K562 (cell line): ENCODE results near the gene NINJ2. TPM values are rescaled to one million over a fixed set of nuclear protein-coding genes. Genes with fewer than 3 reads are reported as not detected.

ENCODE experiments used
- CAMTA2 ChIP-seq: fragments of 250-450 bp; sonication (Bioruptor Pico); conservative IDR thresholded peaks from 2 replicates; pipeline ENCODE4 v1.5.1; 2022
- FOXJ3 ChIP-seq: sonication (generic); formaldehyde crosslinking; IDR thresholded peaks from 2 replicates; pipeline ENCODE4 v1.4.0; 2020; ENCODE audit warnings: mild to moderate bottlenecking, missing genetic modification reagents
- KAT2B ChIP-seq: IDR thresholded peaks from one replicate; pipeline ENCODE4 v1.6.1; 2012; ENCODE audit warnings: low read depth, mild to moderate bottlenecking, control low read depth, inconsistent platforms, low read length, moderate library complexity
- KHSRP ChIP-seq: fragments of 450-650 bp; IDR thresholded peaks from 2 replicates; pipeline ENCODE4 v1.6.1; 2017
- L3MBTL2 ChIP-seq: fragments of 450-650 bp; IDR thresholded peaks from 2 replicates; pipeline ENCODE4 v1.6.1; 2016; ENCODE audit warnings: mild to moderate bottlenecking, moderate library complexity
- MCM5 ChIP-seq: fragments of 450-650 bp; IDR thresholded peaks from 2 replicates; pipeline ENCODE4 v1.6.1; 2016; ENCODE audit warnings: low read depth
- NBN ChIP-seq: fragments of 450-650 bp; IDR thresholded peaks from 2 replicates; pipeline ENCODE4 v1.6.1; 2016; ENCODE audit warnings: low read depth, mild to moderate bottlenecking
- NR3C1 ChIP-seq: sonication (generic); formaldehyde crosslinking; IDR thresholded peaks from 2 replicates; pipeline ENCODE4 v1.8.1; 2022; ENCODE audit warnings: missing genetic modification reagents
- NUFIP1 ChIP-seq: fragments of 450-650 bp; IDR thresholded peaks from 2 replicates; pipeline ENCODE4 v1.6.1; 2018; ENCODE audit not compliant: partially characterized antibody
- RBM15 ChIP-seq: fragments of 200-400 bp; formaldehyde crosslinking; IDR thresholded peaks from 2 replicates; pipeline ENCODE4 v1.6.1; 2018; ENCODE audit warnings: mild to moderate bottlenecking, low read length, moderate library complexity; ENCODE audit not compliant: insufficient read depth
- SAP30 ChIP-seq: fragments of 200-600 bp; sonication (generic); IDR thresholded peaks from 2 replicates; pipeline ENCODE4 v1.6.1; 2012; ENCODE audit warnings: borderline replicate concordance, low read depth, mild to moderate bottlenecking, moderate library complexity, low read length, control low read depth, inconsistent platforms; ENCODE audit not compliant: insufficient read depth, poor library complexity, severe bottlenecking
- TEAD2 ChIP-seq: fragments of 450-650 bp; IDR thresholded peaks from 2 replicates; pipeline ENCODE4 v1.6.1; 2016; ENCODE audit warnings: missing genetic modification characterization, control low read depth, missing compliant biosample characterization
- ZEB2 ChIP-seq: fragments of 450-650 bp; IDR thresholded peaks from 2 replicates; pipeline ENCODE4 v1.6.1; 2016
- ZNF121 ChIP-seq: sonication (generic); formaldehyde crosslinking; conservative IDR thresholded peaks from 2 replicates; pipeline ENCODE4 v1.8.0; 2022; ENCODE audit warnings: missing genetic modification reagents
- ZNF561 ChIP-seq: fragments of 450-650 bp; formaldehyde crosslinking; conservative IDR thresholded peaks from 2 replicates; pipeline ENCODE4 v1.4.0; 2020; ENCODE audit warnings: mild to moderate bottlenecking, moderate library complexity
- ZNF75A ChIP-seq: fragments of 450-650 bp; formaldehyde crosslinking; IDR thresholded peaks from 2 replicates; pipeline ENCODE4 v1.4.0; 2020; ENCODE audit warnings: mild to moderate bottlenecking
- polyA plus RNA-seq, 8 experiments: library from polyadenylated mRNA; depleted of rRNA in 4 of 8; stranded (reverse) in 5 of 8; unstranded in 3 of 8; fragments of >200 nt; fragmentation: Nextera tagmentation in 2 of 8; fragmentation: Illumina TruSeq in 1 of 8; extraction: Ambion mirVana in 2 of 8; extraction: Trizol in 1 of 8; gene quantifications; 2 replicates each; pipeline versions ENCODE4 v1.2.1 to v1.2.3, GENCODE V29; 2011 to 2014; ENCODE audit warnings: inconsistent platforms in 1 of 8, missing spikeins in 1 of 8
- total RNA-seq, 7 experiments: library from RNA; depleted of rRNA in 6 of 7; stranded (reverse); fragments of >200 nt in 6 of 7; fragmentation: Illumina TruSeq in 2 of 7; extraction: Trizol in 2 of 7; gene quantifications; 2 replicates each; pipeline versions ENCODE4 v1.2.1 to v1.2.3, GENCODE V29; 2011 to 2021; ENCODE audit warnings: low replicate concordance in 1 of 7
- TF ChIP-seq, protein P1 (sequence below), 2 experiments: fragments of 450-650 bp in 1 of 2; sonication (generic) in 1 of 2; formaldehyde crosslinking in 1 of 2; IDR thresholded peaks; 2 replicates each; pipeline versions ENCODE4 v1.7.1 to v1.9.0; 2016 to 2022; ENCODE audit warnings: inconsistent platforms in 1 of 2, mild to moderate bottlenecking in 1 of 2, missing genetic modification reagents in 1 of 2
- TF ChIP-seq, protein P2 (sequence below): sonication (generic); IDR thresholded peaks from 2 replicates; pipeline ENCODE4 v1.6.1; 2016
- TF ChIP-seq, protein P3 (sequence below): fragments of 250-450 bp; sonication (Bioruptor Pico); IDR thresholded peaks from 2 replicates; pipeline ENCODE4 v1.8.0; 2021; ENCODE audit warnings: mild to moderate bottlenecking, moderate library complexity

The NINJ2 gene
- total and polyA plus RNA-seq, 9 of the 15 experiments (the other 6 are each of a cell fraction or from before 2014, with no cell fraction given), result 2.6 to 16.0 (median 4.5) TPM

DNA sequence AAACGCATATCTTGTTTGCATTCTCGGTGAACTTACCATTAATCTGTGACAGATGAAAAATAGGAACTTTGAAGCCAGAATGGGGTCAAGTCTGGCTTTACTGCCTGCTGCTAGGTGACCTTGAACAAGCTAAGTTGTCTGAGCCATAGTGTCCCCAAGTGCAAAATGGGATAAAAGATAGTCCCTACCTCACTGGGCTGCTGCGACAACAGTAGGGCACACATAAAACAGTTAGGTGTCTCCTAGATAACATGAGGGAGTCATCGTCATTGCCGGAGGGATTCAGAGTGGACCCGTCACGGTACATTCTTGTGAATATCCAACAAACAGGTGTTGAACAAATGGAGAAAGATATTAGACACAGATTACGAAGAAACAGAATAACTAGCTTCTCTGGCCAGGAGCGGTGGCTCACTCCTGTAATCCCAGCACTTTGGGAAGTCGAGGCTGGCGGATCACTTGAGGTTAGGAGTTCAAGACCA is 71.2 kb downstream of the NINJ2 start (continued):
- TF ChIP-seq, protein P1, sequence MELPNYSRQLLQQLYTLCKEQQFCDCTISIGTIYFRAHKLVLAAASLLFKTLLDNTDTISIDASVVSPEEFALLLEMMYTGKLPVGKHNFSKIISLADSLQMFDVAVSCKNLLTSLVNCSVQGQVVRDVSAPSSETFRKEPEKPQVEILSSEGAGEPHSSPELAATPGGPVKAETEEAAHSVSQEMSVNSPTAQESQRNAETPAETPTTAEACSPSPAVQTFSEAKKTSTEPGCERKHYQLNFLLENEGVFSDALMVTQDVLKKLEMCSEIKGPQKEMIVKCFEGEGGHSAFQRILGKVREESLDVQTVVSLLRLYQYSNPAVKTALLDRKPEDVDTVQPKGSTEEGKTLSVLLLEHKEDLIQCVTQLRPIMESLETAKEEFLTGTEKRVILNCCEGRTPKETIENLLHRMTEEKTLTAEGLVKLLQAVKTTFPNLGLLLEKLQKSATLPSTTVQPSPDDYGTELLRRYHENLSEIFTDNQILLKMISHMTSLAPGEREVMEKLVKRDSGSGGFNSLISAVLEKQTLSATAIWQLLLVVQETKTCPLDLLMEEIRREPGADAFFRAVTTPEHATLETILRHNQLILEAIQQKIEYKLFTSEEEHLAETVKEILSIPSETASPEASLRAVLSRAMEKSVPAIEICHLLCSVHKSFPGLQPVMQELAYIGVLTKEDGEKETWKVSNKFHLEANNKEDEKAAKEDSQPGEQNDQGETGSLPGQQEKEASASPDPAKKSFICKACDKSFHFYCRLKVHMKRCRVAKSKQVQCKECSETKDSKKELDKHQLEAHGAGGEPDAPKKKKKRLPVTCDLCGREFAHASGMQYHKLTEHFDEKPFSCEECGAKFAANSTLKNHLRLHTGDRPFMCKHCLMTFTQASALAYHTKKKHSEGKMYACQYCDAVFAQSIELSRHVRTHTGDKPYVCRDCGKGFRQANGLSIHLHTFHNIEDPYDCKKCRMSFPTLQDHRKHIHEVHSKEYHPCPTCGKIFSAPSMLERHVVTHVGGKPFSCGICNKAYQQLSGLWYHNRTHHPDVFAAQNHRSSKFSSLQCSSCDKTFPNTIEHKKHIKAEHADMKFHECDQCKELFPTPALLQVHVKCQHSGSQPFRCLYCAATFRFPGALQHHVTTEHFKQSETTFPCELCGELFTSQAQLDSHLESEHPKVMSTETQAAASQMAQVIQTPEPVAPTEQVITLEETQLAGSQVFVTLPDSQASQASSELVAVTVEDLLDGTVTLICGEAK (IDR thresholded peaks at IDR 0.05), result no peak
- TF ChIP-seq, protein P1 (CRISPR knock-in tag; IDR thresholded peaks at IDR 0.05), result no peak
- no peak for TF ChIP-seq KHSRP
- TF ChIP-seq NR3C1 (CRISPR knock-in tag), result no peak
- no peak for TF ChIP-seq NUFIP1
- TF ChIP-seq FOXJ3, result no peak
- TF ChIP-seq, protein P2, sequence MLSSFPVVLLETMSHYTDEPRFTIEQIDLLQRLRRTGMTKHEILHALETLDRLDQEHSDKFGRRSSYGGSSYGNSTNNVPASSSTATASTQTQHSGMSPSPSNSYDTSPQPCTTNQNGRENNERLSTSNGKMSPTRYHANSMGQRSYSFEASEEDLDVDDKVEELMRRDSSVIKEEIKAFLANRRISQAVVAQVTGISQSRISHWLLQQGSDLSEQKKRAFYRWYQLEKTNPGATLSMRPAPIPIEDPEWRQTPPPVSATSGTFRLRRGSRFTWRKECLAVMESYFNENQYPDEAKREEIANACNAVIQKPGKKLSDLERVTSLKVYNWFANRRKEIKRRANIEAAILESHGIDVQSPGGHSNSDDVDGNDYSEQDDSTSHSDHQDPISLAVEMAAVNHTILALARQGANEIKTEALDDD, result peak; percentile 89
- no peak for TF ChIP-seq ZNF561 (CRISPR knock-in tag)
- no peak for TF ChIP-seq RBM15
- TF ChIP-seq NBN, result no peak
- no peak for TF ChIP-seq ZNF75A
- no peak for TF ChIP-seq ZNF121
- no peak for TF ChIP-seq KAT2B
- no peak for TF ChIP-seq L3MBTL2
- TF ChIP-seq, protein P3, sequence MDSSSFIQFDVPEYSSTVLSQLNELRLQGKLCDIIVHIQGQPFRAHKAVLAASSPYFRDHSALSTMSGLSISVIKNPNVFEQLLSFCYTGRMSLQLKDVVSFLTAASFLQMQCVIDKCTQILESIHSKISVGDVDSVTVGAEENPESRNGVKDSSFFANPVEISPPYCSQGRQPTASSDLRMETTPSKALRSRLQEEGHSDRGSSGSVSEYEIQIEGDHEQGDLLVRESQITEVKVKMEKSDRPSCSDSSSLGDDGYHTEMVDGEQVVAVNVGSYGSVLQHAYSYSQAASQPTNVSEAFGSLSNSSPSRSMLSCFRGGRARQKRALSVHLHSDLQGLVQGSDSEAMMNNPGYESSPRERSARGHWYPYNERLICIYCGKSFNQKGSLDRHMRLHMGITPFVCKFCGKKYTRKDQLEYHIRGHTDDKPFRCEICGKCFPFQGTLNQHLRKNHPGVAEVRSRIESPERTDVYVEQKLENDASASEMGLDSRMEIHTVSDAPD (CRISPR knock-in tag), result no peak
- TF ChIP-seq TEAD2 (tag), result 0 out of 2 replicates have a peak, but pooled peaks have one; percentile 21
- TF ChIP-seq SAP30, result no peak
- TF ChIP-seq ZEB2, result no peak
- TF ChIP-seq MCM5, result no peak
- TF ChIP-seq CAMTA2, result no peak
